Fibroblast of peridontal ligament (primary cell): ENCODE results near the gene SORBS2.
A peak's percentile ranks its signal among the peaks of the same experiment; 100 is the strongest.

Experiments
- DNase-seq: peaks from one replicate; pipeline ENCODE4 v3.0.0-alpha.2; 2010; ENCODE audit errors: extremely low read depth

The SORBS2 gene

GRCh38 chr4:185773419-185773818, 38.6 kb downstream of the SORBS2 start:
- DNase-seq: no peak

GRCh38 chr4:185772391-185773093, 39.5 kb downstream of the SORBS2 start:
- no peak for DNase-seq

GRCh38 chr4:185771711-185772390, 40.1 kb downstream of the SORBS2 start:
- DNase-seq: no peak

GRCh38 chr4:185767528-185767927, 44.5 kb downstream of the SORBS2 start:
- DNase-seq: no peak

GRCh38 chr4:185764876-185765275, 47.1 kb downstream of the SORBS2 start:
- DNase-seq: no peak

- no peak for DNase-seq
Observed at GRCh38 chr4:185761352-185762235, 50.4 kb downstream of the SORBS2 start.

- DNase-seq: no peak
Observed at GRCh38 chr4:185758807-185759206, 53.2 kb downstream of the SORBS2 start.

GRCh38 chr4:185755451-185755850, 56.5 kb downstream of the SORBS2 start:
- DNase-seq: no peak

- DNase-seq: no peak
Observed at GRCh38 chr4:185754961-185755360, 57.0 kb downstream of the SORBS2 start.

GRCh38 chr4:185752872-185753271, 59.1 kb downstream of the SORBS2 start:
- no peak for DNase-seq

GRCh38 chr4:185749858-185750257, 62.1 kb downstream of the SORBS2 start:
- DNase-seq: no peak

- DNase-seq: no peak
Observed at GRCh38 chr4:185748901-185749390, 63.0 kb downstream of the SORBS2 start.

GRCh38 chr4:185745891-185746290, 66.1 kb downstream of the SORBS2 start:
- no peak for DNase-seq

- no peak for DNase-seq
Observed at GRCh38 chr4:185744946-185745345, 67.0 kb downstream of the SORBS2 start.

GRCh38 chr4:185744488-185744862, 67.5 kb downstream of the SORBS2 start:
- no peak for DNase-seq

- peak; percentile 57 for DNase-seq
Observed at GRCh38 chr4:185743722-185744487, 68.1 kb downstream of the SORBS2 start.

GRCh38 chr4:185742766-185743165, 69.2 kb downstream of the SORBS2 start:
- DNase-seq: no peak

- DNase-seq: no peak
Observed at GRCh38 chr4:185741795-185742194, 70.2 kb downstream of the SORBS2 start.

GRCh38 chr4:185740471-185740873, 71.5 kb downstream of the SORBS2 start:
- peak; percentile 34 for DNase-seq

GRCh38 chr4:185738820-185739219, 73.2 kb downstream of the SORBS2 start:
- DNase-seq: peak; percentile 10

- peak; percentile 94 for DNase-seq
Observed at GRCh38 chr4:185738038-185738552, 73.9 kb downstream of the SORBS2 start.
